DOHH2 (cell line): ENCODE data around the gene ZNF319.

ENCODE experiments used
- H3F3A ChIP-seq: fragments of 200-600 bp; sonication (generic), shearing (Covaris generic); 2 replicates; pipeline ENCODE4 v1.6.0; 2016; ENCODE audit warnings: antibody characterized with exemption, mild to moderate bottlenecking; ENCODE audit not compliant: control insufficient read depth, insufficient read depth
- H3K27ac ChIP-seq: fragments of 200-600 bp; sonication (generic); 2 replicates; pipeline ENCODE4 v1.5.1; 2014; ENCODE audit warnings: low read depth, mild to moderate bottlenecking, low read length, moderate library complexity
- H3K27me3 ChIP-seq: fragments of 200-600 bp; sonication (generic); 2 replicates; pipeline ENCODE4 v1.6.1; 2014; ENCODE audit warnings: mild to moderate bottlenecking, low read length, mixed read lengths; ENCODE audit not compliant: control insufficient read depth
- H3K36me3 ChIP-seq: fragments of 200-600 bp; sonication (generic); 2 replicates; pipeline ENCODE4 v1.6.1; 2014; ENCODE audit warnings: mild to moderate bottlenecking, low read length, moderate library complexity, mixed read lengths; ENCODE audit not compliant: control insufficient read depth
- H3K4me1 ChIP-seq: fragments of 200-600 bp; sonication (generic); 2 replicates; pipeline ENCODE4 v1.6.1; 2014; ENCODE audit warnings: mild to moderate bottlenecking, low read length, mixed read lengths; ENCODE audit not compliant: control insufficient read depth
- H3K4me2 ChIP-seq: fragments of 200-600 bp; sonication (generic); 2 replicates; pipeline ENCODE4 v1.6.0; 2014; ENCODE audit warnings: mild to moderate bottlenecking, low read length, moderate library complexity
- H3K4me3 ChIP-seq: fragments of 200-600 bp; sonication (generic); 2 replicates; pipeline ENCODE4 v1.5.1; 2014; ENCODE audit warnings: mild to moderate bottlenecking, low read length, mixed read lengths
- H3K79me2 ChIP-seq: fragments of 200-600 bp; sonication (generic); 2 replicates; pipeline ENCODE4 v1.6.1; 2014; ENCODE audit warnings: mild to moderate bottlenecking, low read length, mixed read lengths; ENCODE audit not compliant: control insufficient read depth
- H3K9me2 ChIP-seq: fragments of 200-600 bp; sonication (generic); replicated peaks from 2 replicates; pipeline ENCODE4 v1.6.1; 2014; ENCODE audit warnings: mild to moderate bottlenecking, low read length, mixed read lengths; ENCODE audit not compliant: control insufficient read depth
- H3K9me3 ChIP-seq: fragments of 200-600 bp; sonication (generic); 2 replicates; pipeline ENCODE4 v1.6.1; 2014; ENCODE audit warnings: antibody characterized with exemption, low read length, mixed read lengths; ENCODE audit not compliant: control insufficient read depth, insufficient read depth
- H4K20me1 ChIP-seq: fragments of 200-600 bp; sonication (generic); 2 replicates; pipeline ENCODE4 v1.6.0; 2014; ENCODE audit warnings: low read depth, mild to moderate bottlenecking, antibody characterized with exemption, low read length, moderate library complexity; ENCODE audit not compliant: control insufficient read depth, insufficient read depth
- CTCF ChIP-seq: fragments of 200-600 bp; sonication (generic); IDR thresholded peaks from one replicate; pipeline ENCODE4 v1.5.1; 2014; ENCODE audit warnings: antibody characterized with exemption, mild to moderate bottlenecking, low read depth, low read length; ENCODE audit not compliant: poor library complexity, severe bottlenecking
- EZH2phosphoT487 ChIP-seq: fragments of 200-600 bp; sonication (generic); IDR thresholded peaks from 2 replicates; pipeline ENCODE4 v1.6.1; 2017; ENCODE audit warnings: borderline replicate concordance, mild to moderate bottlenecking, antibody characterized with exemption, low read length, moderate library complexity, mixed read lengths

Gene ZNF319

GRCh38 chr16:57994778-57995177 lies 5.7 kb downstream of the ZNF319 start:
- no peaks in the 10 kb centered on the region for H3K9me2 ChIP-seq
- peaks cover 6% of the 10 kb centered on the region; the same call in 1 of the 2 replicates for H3F3A ChIP-seq
- H3K4me3 ChIP-seq = no peak overlapping the region
- H4K20me1 ChIP-seq = peaks cover 6% of the 10 kb centered on the region; the same call in 1 of the 2 replicates
- H3K36me3 ChIP-seq = peaks cover 35% of the 10 kb centered on the region
- no peaks in the 10 kb centered on the region for H3K27me3 ChIP-seq
- H3K4me2 ChIP-seq = no peak overlapping the region
- peaks cover 12% of the 10 kb centered on the region for H3K79me2 ChIP-seq
- no peaks in the 10 kb centered on the region for H3K9me3 ChIP-seq
- no peak overlapping the region for H3K27ac ChIP-seq
- H3K4me1 ChIP-seq = peaks cover 12% of the 10 kb centered on the region
- TF ChIP-seq EZH2phosphoT487 (no peak), CTCF (peak; percentile 20)

GRCh38 chr16:57994361-57994760 lies 6.1 kb downstream of the ZNF319 start:
- peaks cover 6% of the 10 kb centered on the region; the same call in 1 of the 2 replicates for H4K20me1 ChIP-seq
- H3K4me2 ChIP-seq = no peak overlapping the region
- no peaks in the 10 kb centered on the region for H3K9me2 ChIP-seq
- H3K4me1 ChIP-seq = peaks cover 8% of the 10 kb centered on the region
- TF ChIP-seq EZH2phosphoT487 (no peak), CTCF (no peak)
- H3K36me3 ChIP-seq = peaks cover 35% of the 10 kb centered on the region
- H3K27ac ChIP-seq = no peak overlapping the region
- H3F3A ChIP-seq = peaks cover 2% of the 10 kb centered on the region; the same call in 1 of the 2 replicates
- H3K9me3 ChIP-seq = no peaks in the 10 kb centered on the region
- peaks cover 8% of the 10 kb centered on the region for H3K79me2 ChIP-seq
- no peaks in the 10 kb centered on the region for H3K27me3 ChIP-seq
- no peak overlapping the region for H3K4me3 ChIP-seq

- Histone ChIP-seq H3K36me3 (peaks cover 35% of the 10 kb centered on the region), H3K27ac (no peak overlapping the region), H3K79me2 (peaks cover 3% of the 10 kb centered on the region), H3K9me3 (no peaks in the 10 kb centered on the region), H3F3A (no peaks in the 10 kb centered on the region), H3K4me1 (peaks cover 3% of the 10 kb centered on the region), H3K9me2 (no peaks in the 10 kb centered on the region), H3K4me2 (no peak overlapping the region), H3K4me3 (no peak overlapping the region), H3K27me3 (no peaks in the 10 kb centered on the region), H4K20me1 (peaks cover 2% of the 10 kb centered on the region; the same call in 1 of the 2 replicates)
- TF ChIP-seq CTCF = no peak
- no peak for TF ChIP-seq EZH2phosphoT487
These were observed 6.6 kb downstream of the ZNF319 start for GRCh38 chr16:57993897-57994296.

- Histone ChIP-seq H3K27ac (no peak overlapping the region), H3K4me1 (no peaks in the 10 kb centered on the region), H3K27me3 (no peaks in the 10 kb centered on the region), H3K79me2 (no peaks in the 10 kb centered on the region), H3K36me3 (peaks cover 35% of the 10 kb centered on the region), H3K9me3 (no peaks in the 10 kb centered on the region), H4K20me1 (no peaks in the 10 kb centered on the region), H3K4me3 (no peak overlapping the region), H3K4me2 (no peak overlapping the region), H3F3A (no peaks in the 10 kb centered on the region), H3K9me2 (no peaks in the 10 kb centered on the region)
- no peak for TF ChIP-seq EZH2phosphoT487
- no peak for TF ChIP-seq CTCF
These were observed 7.0 kb downstream of the ZNF319 start for GRCh38 chr16:57993438-57993837.
